Measurements from ENCODE around the gene KLKB1. TPM values are rescaled to one million over a fixed set of nuclear protein-coding genes. Genes with fewer than 3 reads are reported as not detected.
"Not testable (repeated sequence)": the region's sequence is repeated elsewhere in the genome, so short reads cannot be mapped to it uniquely, and the experiment has no call there.

Gene KLKB1
- total RNA-seq, 1 experiment from 2014 or later: 0.10 TPM

- H3K4me2 ChIP-seq (ENCODE audit: low read length); H2AFZ ChIP-seq (ENCODE audit: low read depth, low read length, poor library complexity, severe bottlenecking); ATAC-seq; H4K20me1 ChIP-seq (ENCODE audit: insufficient read depth); DNase-seq (ENCODE audit: low read depth, low spot score); H3K4me3 ChIP-seq (replicated peaks in 1 of 2; ENCODE audit: low read depth in 1 of 2, low read length in 2 of 2); H3K27me3 ChIP-seq (ENCODE audit: insufficient read depth, low read length); H3K36me3 ChIP-seq (ENCODE audit: control insufficient read depth in 1 of 2, insufficient read depth in 2 of 2, low read length in 2 of 2); CTCF ChIA-PET; H3K9me2 ChIP-seq (ENCODE audit: insufficient read depth); intact Hi-C loops (cut with micrococcal nuclease); BruUV-seq (replicated peaks); RAD21 ChIA-PET (ENCODE audit: low non-redundant PET in 1 of 2, low total read pairs in 2 of 2, uncharacterized antibody in 2 of 2, unreplicated experiment in 2 of 2); H3K9ac ChIP-seq (ENCODE audit: low read length); H3K9me3 ChIP-seq (ENCODE audit: control insufficient read depth in 1 of 2, insufficient read depth in 1 of 2, low read depth in 1 of 2, low read length in 2 of 2); H3K79me2 ChIP-seq (ENCODE audit: insufficient read depth, low read length); POLR2A ChIA-PET; H3K4me1 ChIP-seq (ENCODE audit: control insufficient read depth in 1 of 2, insufficient read depth in 2 of 2, low read length in 2 of 2); H3K27ac ChIP-seq (ENCODE audit: low read depth, low read length): not testable (repeated sequence)
These were observed 37.9 kb downstream of the KLKB1 start for GRCh38 chr4:186265250-186265649.

- POLR2A ChIA-PET: no interaction called here
These were observed 38.7 kb downstream of the KLKB1 start, which contains the start of gene F11 for GRCh38 chr4:186265683-186266652. TSS of gene F11 (plus strand) at chr4:186266189. CDS start at chr4:186267137, 948 bp downstream.

More at GRCh38 chr4:186265683-186266652, 38.7 kb downstream of the KLKB1 start, which contains the start of gene F11:
- TF ChIP-seq FOSL1 (IDR thresholded peaks at IDR 0.05; ENCODE audit: low read depth): no peak
- no peak for TF ChIP-seq POLR2A (IDR thresholded peaks at IDR 0.05; ENCODE audit: borderline replicate concordance, extremely low read depth, insufficient read depth, insufficient read length)
- no peak for TF ChIP-seq JUND (IDR thresholded peaks at IDR 0.05)
- TF ChIP-seq CEBPB (IDR thresholded peaks at IDR 0.05; ENCODE audit: low read depth): no peak
- no peak for TF ChIP-seq SP1 (IDR thresholded peaks at IDR 0.05; ENCODE audit: low read depth)
- TF ChIP-seq SIN3A (IDR thresholded peaks at IDR 0.05; ENCODE audit: low read depth): no peak
- TF ChIP-seq, protein P1, sequence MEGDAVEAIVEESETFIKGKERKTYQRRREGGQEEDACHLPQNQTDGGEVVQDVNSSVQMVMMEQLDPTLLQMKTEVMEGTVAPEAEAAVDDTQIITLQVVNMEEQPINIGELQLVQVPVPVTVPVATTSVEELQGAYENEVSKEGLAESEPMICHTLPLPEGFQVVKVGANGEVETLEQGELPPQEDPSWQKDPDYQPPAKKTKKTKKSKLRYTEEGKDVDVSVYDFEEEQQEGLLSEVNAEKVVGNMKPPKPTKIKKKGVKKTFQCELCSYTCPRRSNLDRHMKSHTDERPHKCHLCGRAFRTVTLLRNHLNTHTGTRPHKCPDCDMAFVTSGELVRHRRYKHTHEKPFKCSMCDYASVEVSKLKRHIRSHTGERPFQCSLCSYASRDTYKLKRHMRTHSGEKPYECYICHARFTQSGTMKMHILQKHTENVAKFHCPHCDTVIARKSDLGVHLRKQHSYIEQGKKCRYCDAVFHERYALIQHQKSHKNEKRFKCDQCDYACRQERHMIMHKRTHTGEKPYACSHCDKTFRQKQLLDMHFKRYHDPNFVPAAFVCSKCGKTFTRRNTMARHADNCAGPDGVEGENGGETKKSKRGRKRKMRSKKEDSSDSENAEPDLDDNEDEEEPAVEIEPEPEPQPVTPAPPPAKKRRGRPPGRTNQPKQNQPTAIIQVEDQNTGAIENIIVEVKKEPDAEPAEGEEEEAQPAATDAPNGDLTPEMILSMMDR (IDR thresholded peaks at IDR 0.05 in 2 of 3, conservative IDR thresholded peaks at IDR 0.05 in 1 of 3; ENCODE audit: borderline replicate concordance in 1 of 3, insufficient read depth in 1 of 3, low read depth in 2 of 3, low read length in 2 of 3): no peak
- TF ChIP-seq TCF7L2 (IDR thresholded peaks at IDR 0.05; ENCODE audit: borderline replicate concordance, extremely low read depth, insufficient read depth, insufficient read length): no peak
- TF ChIP-seq, protein P2, sequence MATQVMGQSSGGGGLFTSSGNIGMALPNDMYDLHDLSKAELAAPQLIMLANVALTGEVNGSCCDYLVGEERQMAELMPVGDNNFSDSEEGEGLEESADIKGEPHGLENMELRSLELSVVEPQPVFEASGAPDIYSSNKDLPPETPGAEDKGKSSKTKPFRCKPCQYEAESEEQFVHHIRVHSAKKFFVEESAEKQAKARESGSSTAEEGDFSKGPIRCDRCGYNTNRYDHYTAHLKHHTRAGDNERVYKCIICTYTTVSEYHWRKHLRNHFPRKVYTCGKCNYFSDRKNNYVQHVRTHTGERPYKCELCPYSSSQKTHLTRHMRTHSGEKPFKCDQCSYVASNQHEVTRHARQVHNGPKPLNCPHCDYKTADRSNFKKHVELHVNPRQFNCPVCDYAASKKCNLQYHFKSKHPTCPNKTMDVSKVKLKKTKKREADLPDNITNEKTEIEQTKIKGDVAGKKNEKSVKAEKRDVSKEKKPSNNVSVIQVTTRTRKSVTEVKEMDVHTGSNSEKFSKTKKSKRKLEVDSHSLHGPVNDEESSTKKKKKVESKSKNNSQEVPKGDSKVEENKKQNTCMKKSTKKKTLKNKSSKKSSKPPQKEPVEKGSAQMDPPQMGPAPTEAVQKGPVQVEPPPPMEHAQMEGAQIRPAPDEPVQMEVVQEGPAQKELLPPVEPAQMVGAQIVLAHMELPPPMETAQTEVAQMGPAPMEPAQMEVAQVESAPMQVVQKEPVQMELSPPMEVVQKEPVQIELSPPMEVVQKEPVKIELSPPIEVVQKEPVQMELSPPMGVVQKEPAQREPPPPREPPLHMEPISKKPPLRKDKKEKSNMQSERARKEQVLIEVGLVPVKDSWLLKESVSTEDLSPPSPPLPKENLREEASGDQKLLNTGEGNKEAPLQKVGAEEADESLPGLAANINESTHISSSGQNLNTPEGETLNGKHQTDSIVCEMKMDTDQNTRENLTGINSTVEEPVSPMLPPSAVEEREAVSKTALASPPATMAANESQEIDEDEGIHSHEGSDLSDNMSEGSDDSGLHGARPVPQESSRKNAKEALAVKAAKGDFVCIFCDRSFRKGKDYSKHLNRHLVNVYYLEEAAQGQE (IDR thresholded peaks at IDR 0.05; ENCODE audit: low read depth): no peak
- H3K9ac ChIP-seq (ENCODE audit: low read length): no peak within 1 kb of the TSS
- no peaks in the 10 kb centered on the region for H3K9me3 ChIP-seq (ENCODE audit: control insufficient read depth in 1 of 2, insufficient read depth in 1 of 2, low read depth in 1 of 2, low read length in 2 of 2)
- no peak within 1 kb of the TSS for H3K4me2 ChIP-seq (ENCODE audit: low read length)
- no peak within 1 kb of the TSS for H3K4me3 ChIP-seq (replicated peaks in 1 of 2; ENCODE audit: low read depth in 1 of 2, low read length in 2 of 2)
- no peaks in the 10 kb centered on the region for H3K36me3 ChIP-seq (ENCODE audit: control insufficient read depth in 1 of 2, insufficient read depth in 2 of 2, low read length in 2 of 2)
- H3K27ac ChIP-seq (ENCODE audit: low read depth, low read length): no peak within 1 kb of the TSS
- ATAC-seq: no peak
- no peak for DNase-seq (ENCODE audit: low read depth, low spot score)
- no peaks in the 10 kb centered on the region for H3K79me2 ChIP-seq (ENCODE audit: insufficient read depth, low read length)
- no peak within 1 kb of the TSS for H2AFZ ChIP-seq (ENCODE audit: low read depth, low read length, poor library complexity, severe bottlenecking)
- H3K27me3 ChIP-seq (ENCODE audit: insufficient read depth, low read length): no peaks in the 10 kb centered on the region
- no TSS peak for BruUV-seq (replicated peaks)
- ChIA-PET RAD21 (ENCODE audit: low non-redundant PET in 1 of 2, low total read pairs in 2 of 2, uncharacterized antibody in 2 of 2, unreplicated experiment in 2 of 2) (no interaction called here), CTCF (no interaction called here)
- H4K20me1 ChIP-seq (ENCODE audit: insufficient read depth): no peaks in the 10 kb centered on the region
- H3K4me1 ChIP-seq (ENCODE audit: control insufficient read depth in 1 of 2, insufficient read depth in 2 of 2, low read length in 2 of 2): no peaks in the 10 kb centered on the region
- no peaks in the 10 kb centered on the region for H3K9me2 ChIP-seq (ENCODE audit: insufficient read depth)
- intact Hi-C loops (cut with micrococcal nuclease): no loop called here

All from HCT116 (cell line).